OCI-LY1 (cell line): ENCODE measurements around the gene SORBS2.

Experiments
- H2AFZ ChIP-seq: fragments of 200-600 bp; sonication (generic), shearing (Covaris generic); 2 replicates; pipeline ENCODE4 v1.6.0; 2014; ENCODE audit warnings: antibody characterized with exemption, mild to moderate bottlenecking, low read length
- H3F3A ChIP-seq: fragments of 200-600 bp; sonication (generic), shearing (Covaris generic); 2 replicates; pipeline ENCODE4 v1.6.0; 2014; ENCODE audit warnings: mild to moderate bottlenecking, antibody characterized with exemption, low read length, moderate library complexity; ENCODE audit not compliant: insufficient read depth
- H3K27ac ChIP-seq: fragments of 200-600 bp; sonication (generic); 2 replicates; pipeline ENCODE4 v1.5.1; 2014; ENCODE audit warnings: low read length, mixed run types, mild to moderate bottlenecking, low read depth; ENCODE audit not compliant: poor library complexity, severe bottlenecking
- H3K27me3 ChIP-seq: fragments of 200-600 bp; sonication (generic); 2 replicates; pipeline ENCODE4 v1.6.0; 2014; ENCODE audit warnings: antibody characterized with exemption, mild to moderate bottlenecking, low read length, moderate library complexity; ENCODE audit not compliant: insufficient read depth
- H3K36me3 ChIP-seq: fragments of 200-600 bp; sonication (generic); 2 replicates; pipeline ENCODE4 v1.6.1; 2014; ENCODE audit warnings: mild to moderate bottlenecking, antibody characterized with exemption, low read length, moderate library complexity, mixed read lengths; ENCODE audit not compliant: insufficient read depth
- H3K4me1 ChIP-seq: fragments of 200-600 bp; sonication (generic); 2 replicates; pipeline ENCODE4 v1.5.1; 2014; ENCODE audit warnings: mild to moderate bottlenecking, low read length, moderate library complexity; ENCODE audit not compliant: insufficient read depth, severe bottlenecking
- H3K4me2 ChIP-seq: fragments of 200-600 bp; sonication (generic), shearing (Covaris generic); 2 replicates; pipeline ENCODE4 v1.6.1; 2014; ENCODE audit warnings: low read length
- H3K4me3 ChIP-seq: fragments of 200-600 bp; sonication (generic); 2 replicates; pipeline ENCODE4 v1.5.1; 2014; ENCODE audit warnings: low read length, low read depth, mild to moderate bottlenecking, mixed read lengths; ENCODE audit not compliant: poor library complexity, severe bottlenecking
- H3K79me2 ChIP-seq: fragments of 200-600 bp; shearing (Covaris generic); 2 replicates; pipeline ENCODE4 v1.6.1; 2016; ENCODE audit warnings: mixed run types, low read length, mixed read lengths; ENCODE audit not compliant: insufficient read depth
- H3K9ac ChIP-seq: fragments of 200-600 bp; sonication (generic), shearing (Covaris generic); 2 replicates; pipeline ENCODE4 v1.6.1; 2014; ENCODE audit warnings: mild to moderate bottlenecking, low read length, mixed read lengths
- H3K9me2 ChIP-seq: fragments of 200-600 bp; sonication (generic), shearing (Covaris generic); 2 replicates; pipeline ENCODE4 v1.6.1; 2014; ENCODE audit warnings: low read depth, mild to moderate bottlenecking, low read length, mixed read lengths
- H3K9me3 ChIP-seq: fragments of 200-600 bp; shearing (Covaris generic); 2 replicates; pipeline ENCODE4 v1.6.1; 2014; ENCODE audit warnings: low read length, mixed read lengths
- H4K20me1 ChIP-seq: fragments of 200-600 bp; sonication (generic), shearing (Covaris generic); 2 replicates; pipeline ENCODE4 v1.6.0; 2016; ENCODE audit warnings: mild to moderate bottlenecking, low read length; ENCODE audit not compliant: insufficient read depth
- EZH2 ChIP-seq: fragments of 200-600 bp; sonication (generic), shearing (Covaris generic); IDR thresholded peaks from 2 replicates; pipeline ENCODE4 v1.8.0; 2017; ENCODE audit warnings: borderline replicate concordance, mixed run types, mild to moderate bottlenecking, antibody characterized with exemption, low read length, moderate library complexity, mixed read lengths
- TF ChIP-seq, protein P1 (sequence below): fragments of 200-600 bp; sonication (generic), shearing (Covaris generic); IDR thresholded peaks from 2 replicates; pipeline ENCODE4 v1.5.1; 2017; ENCODE audit warnings: mild to moderate bottlenecking, antibody characterized with exemption, low read length, moderate library complexity, mixed read lengths

Gene SORBS2

GRCh38 chr4:185738820-185739219 is 73.2 kb downstream of the SORBS2 start:
- Histone ChIP-seq H3K9ac (no peak overlapping the region), H3K9me3 (no peaks in the 10 kb centered on the region), H3K4me2 (no peak overlapping the region), H3K79me2 (no peaks in the 10 kb centered on the region), H2AFZ (no peak overlapping the region), H3K27ac (no peak overlapping the region), H3F3A (no peaks in the 10 kb centered on the region), H3K9me2 (no peaks in the 10 kb centered on the region), H3K36me3 (peaks cover 15% of the 10 kb centered on the region), H3K4me3 (no peak overlapping the region), H3K27me3 (no peaks in the 10 kb centered on the region), H4K20me1 (no peaks in the 10 kb centered on the region), H3K4me1 (peaks cover 44% of the 10 kb centered on the region)
- TF ChIP-seq, protein P1, sequence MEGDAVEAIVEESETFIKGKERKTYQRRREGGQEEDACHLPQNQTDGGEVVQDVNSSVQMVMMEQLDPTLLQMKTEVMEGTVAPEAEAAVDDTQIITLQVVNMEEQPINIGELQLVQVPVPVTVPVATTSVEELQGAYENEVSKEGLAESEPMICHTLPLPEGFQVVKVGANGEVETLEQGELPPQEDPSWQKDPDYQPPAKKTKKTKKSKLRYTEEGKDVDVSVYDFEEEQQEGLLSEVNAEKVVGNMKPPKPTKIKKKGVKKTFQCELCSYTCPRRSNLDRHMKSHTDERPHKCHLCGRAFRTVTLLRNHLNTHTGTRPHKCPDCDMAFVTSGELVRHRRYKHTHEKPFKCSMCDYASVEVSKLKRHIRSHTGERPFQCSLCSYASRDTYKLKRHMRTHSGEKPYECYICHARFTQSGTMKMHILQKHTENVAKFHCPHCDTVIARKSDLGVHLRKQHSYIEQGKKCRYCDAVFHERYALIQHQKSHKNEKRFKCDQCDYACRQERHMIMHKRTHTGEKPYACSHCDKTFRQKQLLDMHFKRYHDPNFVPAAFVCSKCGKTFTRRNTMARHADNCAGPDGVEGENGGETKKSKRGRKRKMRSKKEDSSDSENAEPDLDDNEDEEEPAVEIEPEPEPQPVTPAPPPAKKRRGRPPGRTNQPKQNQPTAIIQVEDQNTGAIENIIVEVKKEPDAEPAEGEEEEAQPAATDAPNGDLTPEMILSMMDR, result no peak
- TF ChIP-seq EZH2, result no peak

DNA sequence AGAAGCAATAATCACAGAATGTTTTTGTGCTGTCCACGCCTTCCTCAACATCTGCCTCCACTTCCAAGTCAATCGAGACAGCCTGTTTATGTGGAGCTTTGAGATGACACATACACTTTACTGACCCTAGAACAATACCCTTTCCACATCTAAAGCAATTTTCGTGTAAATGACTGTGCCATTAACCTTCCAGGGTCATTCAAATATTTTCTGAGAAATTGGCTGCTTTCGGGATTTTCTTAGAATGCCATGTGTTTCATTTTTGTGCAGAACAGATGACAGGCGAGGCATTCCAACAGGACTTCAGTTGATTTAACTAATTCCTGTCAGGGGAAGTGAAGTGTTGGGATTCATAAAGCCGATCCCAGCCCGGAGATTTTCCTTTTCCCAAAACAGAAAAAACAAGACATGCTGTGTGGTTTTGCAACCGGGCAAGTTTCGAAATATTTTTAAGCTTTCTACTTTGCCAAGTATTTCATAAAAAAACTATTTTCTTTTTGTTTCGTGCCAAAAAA is 73.9 kb downstream of the SORBS2 start:
- Histone ChIP-seq H4K20me1 (no peaks in the 10 kb centered on the region), H3K9me2 (no peaks in the 10 kb centered on the region), H3K4me3 (no peak overlapping the region), H3K4me2 (no peak overlapping the region), H3K27ac (no peak overlapping the region), H3K9ac (no peak overlapping the region), H3K36me3 (peaks cover 22% of the 10 kb centered on the region), H2AFZ (no peak overlapping the region), H3K27me3 (no peaks in the 10 kb centered on the region), H3K4me1 (peaks cover 42% of the 10 kb centered on the region), H3K79me2 (no peaks in the 10 kb centered on the region), H3F3A (no peaks in the 10 kb centered on the region), H3K9me3 (no peaks in the 10 kb centered on the region)
- no peak for TF ChIP-seq EZH2
- TF ChIP-seq, protein P1, result no peak

GRCh38 chr4:185737489-185738037 is 74.4 kb downstream of the SORBS2 start:
- H3K4me1 ChIP-seq, result peaks cover 40% of the 10 kb centered on the region
- peaks cover 25% of the 10 kb centered on the region for H3K36me3 ChIP-seq
- no peaks in the 10 kb centered on the region for H4K20me1 ChIP-seq
- no peaks in the 10 kb centered on the region for H3F3A ChIP-seq
- H2AFZ ChIP-seq, result no peak overlapping the region
- H3K4me3 ChIP-seq, result no peak overlapping the region
- H3K79me2 ChIP-seq, result no peaks in the 10 kb centered on the region
- no peaks in the 10 kb centered on the region for H3K9me3 ChIP-seq
- H3K4me2 ChIP-seq, result no peak overlapping the region
- H3K9me2 ChIP-seq, result no peaks in the 10 kb centered on the region
- no peaks in the 10 kb centered on the region for H3K27me3 ChIP-seq
- TF ChIP-seq EZH2, result no peak
- TF ChIP-seq, protein P1, result no peak
- H3K27ac ChIP-seq, result no peak overlapping the region
- H3K9ac ChIP-seq, result no peak overlapping the region
